GM18508 (cell line): ENCODE data around the gene SFT2D2.
"Not testable (repeated sequence)": the region's sequence is repeated elsewhere in the genome, so short reads cannot be mapped to it uniquely, and the experiment has no call there.

Experiments used
- ATAC-seq: cut with Tn5 transposase; IDR thresholded peaks from one replicate; pipeline ENCODE4 v1.9.1; 2021; ENCODE audit warnings: moderate number of reproducible peaks; ENCODE audit not compliant: insufficient read depth, unreplicated experiment

The SFT2D2 gene

DNA sequence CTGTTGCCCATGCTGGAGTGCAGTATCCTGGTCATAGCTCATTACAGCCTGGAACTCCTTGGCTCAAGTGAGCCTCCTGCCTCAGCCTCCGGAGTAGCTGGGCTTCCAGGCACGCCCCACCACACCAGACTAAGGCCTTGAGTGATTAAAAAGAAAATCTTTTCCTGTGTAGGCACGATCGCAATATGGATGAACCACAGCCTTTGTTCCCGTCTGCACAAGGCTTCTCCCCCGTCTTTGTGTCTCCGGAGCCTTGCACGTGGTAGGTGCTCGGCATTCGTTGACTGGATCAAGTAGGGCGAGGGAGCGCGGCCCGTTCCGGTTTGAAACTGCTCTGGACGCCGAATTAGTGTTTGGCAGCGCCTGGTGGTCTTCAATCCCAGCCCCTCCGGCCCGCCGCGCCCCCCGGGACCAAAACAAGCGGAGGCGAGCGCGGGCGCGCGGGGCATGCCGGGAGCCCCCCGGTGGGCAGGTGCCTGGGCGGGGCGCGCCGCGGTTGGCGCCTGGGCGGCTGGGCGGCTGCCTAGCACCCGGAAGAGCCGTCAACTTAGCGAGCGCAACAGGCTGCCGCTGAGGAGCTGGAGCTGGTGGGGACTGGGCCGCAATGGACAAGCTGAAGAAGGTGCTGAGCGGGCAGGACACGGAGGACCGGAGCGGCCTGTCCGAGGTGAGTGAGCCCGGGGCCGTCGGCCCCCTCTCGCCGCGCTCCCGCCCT, at the start of gene SFT2D2:
Gene SFT2D2, plus strand, starts transcription at position 529 of the 715 bp plus-strand sequence. Its CDS starts 76 bp downstream, at position 605.
- ATAC-seq, result peak; percentile 45

DNA sequence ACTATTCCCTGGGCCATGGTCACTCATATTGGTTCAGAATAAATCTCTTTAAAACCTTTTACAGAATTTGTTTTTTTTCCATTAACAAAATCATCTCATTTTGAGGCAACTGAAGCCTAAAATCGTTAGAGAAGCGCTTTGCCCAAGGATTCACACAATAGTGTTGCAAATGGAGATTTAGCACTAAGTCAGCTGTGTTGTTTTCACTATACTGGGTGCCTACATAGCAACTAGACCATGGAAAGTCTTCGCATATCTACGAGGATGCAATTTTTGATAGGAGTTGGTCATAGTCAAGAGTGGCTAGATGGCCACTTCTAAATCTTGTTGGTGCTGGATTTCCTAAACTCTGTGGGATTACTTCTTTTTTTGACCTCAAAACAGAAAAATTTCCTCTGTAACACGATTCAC, 47.6 kb upstream of the SFT2D2 start:
- no peak for ATAC-seq

DNA sequence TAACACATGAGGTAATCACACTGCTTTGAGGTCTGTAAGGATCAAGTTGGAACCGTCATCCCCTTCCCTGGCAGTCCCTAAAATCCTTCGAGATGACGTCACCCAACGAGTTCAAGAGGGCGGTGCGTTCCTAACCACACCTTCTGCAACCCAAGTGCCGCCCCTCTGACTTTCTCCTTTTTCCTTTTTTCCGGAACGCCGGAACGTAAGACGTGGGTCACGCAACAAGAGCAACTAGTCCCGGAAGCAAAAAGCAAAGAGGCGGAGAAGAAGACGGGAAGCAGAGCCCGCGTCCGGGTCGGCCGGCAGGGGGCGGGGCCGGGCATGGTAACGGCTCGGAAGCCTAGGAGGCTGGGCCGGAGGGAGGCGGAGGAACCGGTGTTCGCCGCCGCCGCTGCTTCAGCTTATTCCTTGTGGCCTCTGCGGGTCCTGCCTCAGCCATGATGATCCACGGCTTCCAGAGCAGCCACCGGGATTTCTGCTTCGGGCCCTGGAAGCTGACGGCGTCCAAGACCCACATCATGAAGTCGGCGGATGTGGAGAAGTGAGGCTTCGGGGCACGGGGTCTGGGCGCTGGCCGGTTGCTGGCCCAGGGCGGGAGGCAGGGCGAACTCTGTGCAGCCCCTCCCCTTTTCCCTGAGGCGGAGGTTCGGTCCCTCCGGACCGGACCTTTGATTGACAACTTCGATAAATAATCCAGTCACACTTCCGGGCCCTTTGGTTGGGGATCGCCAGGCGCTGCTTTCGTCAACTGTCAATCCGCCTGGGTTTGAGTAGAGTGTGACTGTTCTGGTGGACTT, 47.0 kb upstream of the SFT2D2 start, which contains the start of gene TIPRL:
Gene TIPRL, plus strand, starts transcription at position 325 of the 800 bp plus-strand sequence. Its CDS starts 116 bp downstream, at position 441.
- peak; percentile 54 for ATAC-seq

- ATAC-seq, result no peak
Measured at GRCh38 chr1:168179438-168180147, 46.2 kb upstream of the SFT2D2 start.

- ATAC-seq, result no peak
Measured at GRCh38 chr1:168180148-168180524, 45.7 kb upstream of the SFT2D2 start.

GRCh38 chr1:168181063-168181720, 44.6 kb upstream of the SFT2D2 start:
- not testable (repeated sequence) for ATAC-seq

DNA sequence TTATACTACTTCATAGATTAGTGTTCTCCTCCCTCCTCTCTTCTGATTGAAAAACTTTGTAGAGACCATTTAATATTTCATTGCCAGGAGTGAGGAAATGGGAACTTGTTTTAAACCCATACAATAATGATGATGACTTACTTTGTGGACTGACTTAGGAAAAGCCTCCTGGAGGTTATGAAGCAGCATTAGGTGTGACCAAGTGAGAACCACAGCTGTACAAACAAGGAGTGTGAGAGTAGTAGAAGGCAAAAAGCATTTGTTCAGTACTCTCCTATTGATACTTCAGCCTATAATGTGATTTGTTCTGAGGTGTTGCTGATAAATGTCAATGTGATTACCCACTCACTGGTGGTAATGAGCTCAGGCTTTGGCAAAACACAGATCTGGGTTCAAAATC, 38.6 kb upstream of the SFT2D2 start:
- no peak for ATAC-seq

DNA sequence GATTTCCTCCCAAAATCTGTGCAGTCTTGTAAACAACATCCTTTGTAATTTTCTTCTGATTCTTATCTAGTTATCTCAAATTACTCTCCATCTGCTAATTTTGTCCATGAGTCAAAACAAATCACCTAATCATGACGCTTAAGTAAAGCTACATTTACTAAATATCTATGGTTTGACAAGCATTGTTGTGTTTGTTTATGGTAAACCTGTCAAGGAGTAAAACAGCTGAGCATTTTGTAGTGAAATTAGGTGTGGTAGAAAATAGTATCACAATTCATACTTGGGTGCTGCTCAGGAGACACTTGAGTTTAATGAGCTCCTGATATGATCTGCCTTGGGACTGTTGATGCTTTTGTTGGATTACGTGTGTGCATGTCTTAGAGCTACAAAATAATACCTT, 35.4 kb upstream of the SFT2D2 start:
- no peak for ATAC-seq

GRCh38 chr1:168195199-168196135, 30.3 kb upstream of the SFT2D2 start:
- no peak for ATAC-seq

- no peak for ATAC-seq
Measured at GRCh38 chr1:168199056-168199455, 26.7 kb upstream of the SFT2D2 start.

DNA sequence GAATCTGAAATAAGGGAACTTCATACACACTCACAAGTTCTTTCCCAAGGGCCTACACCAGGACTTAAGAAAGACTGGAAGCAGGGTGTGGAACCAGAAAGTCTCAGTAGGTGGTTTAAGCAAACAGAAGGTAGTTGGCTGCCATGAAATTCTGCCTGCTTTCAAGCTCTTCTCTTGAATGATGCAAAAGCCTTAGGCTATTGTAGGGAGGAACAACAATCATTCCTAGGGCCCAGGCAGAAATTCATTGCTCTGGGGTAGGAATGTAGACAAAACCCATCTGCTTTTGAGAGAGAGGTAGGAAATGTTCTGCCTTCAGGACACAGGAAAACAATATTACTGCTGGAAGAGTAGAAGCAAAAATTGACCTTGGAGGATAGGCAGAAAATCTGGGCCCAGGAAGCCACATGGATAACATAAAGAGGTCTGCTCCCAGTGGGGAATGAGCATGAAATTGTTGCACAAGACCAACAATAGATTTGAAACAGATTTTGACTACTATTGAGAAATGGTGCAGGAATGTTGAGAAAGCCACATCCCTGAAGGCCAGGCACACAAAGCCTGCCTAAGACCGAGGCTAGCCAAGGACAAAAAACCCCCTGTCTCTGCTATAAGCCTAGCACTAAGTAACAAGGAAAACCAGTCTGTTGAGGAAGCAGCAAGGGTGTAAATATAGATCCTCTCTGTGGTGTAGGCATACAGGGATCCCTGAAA, 22.7 kb upstream of the SFT2D2 start:
- ATAC-seq, result no peak

DNA sequence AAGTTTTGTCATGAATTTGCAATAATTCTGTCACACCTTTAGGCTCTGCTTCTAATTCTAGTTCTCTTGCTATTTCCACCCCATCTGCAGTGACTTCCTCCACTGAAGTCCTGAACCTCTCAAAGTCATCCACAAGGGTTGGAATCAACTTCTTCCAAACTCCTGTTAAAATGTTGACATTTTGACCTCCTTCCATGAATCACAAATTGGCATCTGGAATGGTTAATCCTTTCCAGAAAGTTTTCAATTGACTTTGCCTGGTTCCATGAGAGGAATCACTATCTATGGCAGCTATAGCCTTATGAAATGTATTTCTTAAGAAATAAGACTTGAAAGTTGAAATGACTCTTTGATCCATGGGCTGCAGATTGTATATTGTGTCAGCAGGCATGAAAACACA, 19.7 kb upstream of the SFT2D2 start:
- no peak for ATAC-seq

- not testable (repeated sequence) for ATAC-seq
Measured at GRCh38 chr1:168207673-168208072, 18.1 kb upstream of the SFT2D2 start.

- no peak for ATAC-seq
Measured at GRCh38 chr1:168210312-168210711, 15.5 kb upstream of the SFT2D2 start.

- ATAC-seq, result no peak
Measured at GRCh38 chr1:168213349-168213748, 12.5 kb upstream of the SFT2D2 start.

DNA sequence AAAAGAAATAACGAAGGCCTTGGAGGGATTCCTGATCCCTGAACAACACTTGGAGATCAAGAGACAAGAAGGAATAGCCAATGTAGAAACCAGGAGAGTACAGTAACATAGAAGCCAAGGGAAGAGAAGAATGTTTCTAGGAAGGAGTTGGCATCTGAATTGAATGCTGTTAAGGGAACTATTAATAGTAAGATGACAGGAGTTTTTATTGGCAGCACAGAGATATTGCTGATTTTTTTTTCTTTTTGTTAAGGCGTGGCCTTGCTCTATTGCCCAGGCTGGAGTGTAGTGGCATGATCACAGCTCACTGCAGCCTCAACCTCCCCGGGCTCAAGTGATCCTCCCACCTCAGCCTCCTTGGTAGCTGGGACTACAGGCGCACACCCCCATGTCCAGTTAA, 9.6 kb upstream of the SFT2D2 start:
- ATAC-seq, result no peak

DNA sequence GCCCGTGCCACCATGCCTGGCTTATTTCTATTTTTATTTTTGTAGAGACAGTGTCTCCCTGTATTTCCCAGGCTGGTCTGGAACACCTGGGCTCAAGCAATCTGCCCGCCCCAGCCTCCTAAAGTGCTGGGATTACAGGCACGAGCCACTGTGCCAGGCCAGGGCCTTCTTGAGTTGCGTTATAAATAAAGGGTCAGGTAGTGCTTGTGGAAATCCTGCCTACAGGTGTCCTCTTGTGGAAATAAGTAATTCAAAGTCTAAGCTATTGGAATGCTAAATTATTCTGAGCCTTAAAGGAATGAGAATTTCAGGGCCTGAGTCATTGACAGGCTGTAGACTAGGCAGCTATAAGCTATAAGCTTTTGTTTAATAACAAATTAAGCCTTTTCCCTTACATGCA, 8.1 kb upstream of the SFT2D2 start:
- no peak for ATAC-seq

GRCh38 chr1:168218658-168219057, 7.1 kb upstream of the SFT2D2 start:
- no peak for ATAC-seq

DNA sequence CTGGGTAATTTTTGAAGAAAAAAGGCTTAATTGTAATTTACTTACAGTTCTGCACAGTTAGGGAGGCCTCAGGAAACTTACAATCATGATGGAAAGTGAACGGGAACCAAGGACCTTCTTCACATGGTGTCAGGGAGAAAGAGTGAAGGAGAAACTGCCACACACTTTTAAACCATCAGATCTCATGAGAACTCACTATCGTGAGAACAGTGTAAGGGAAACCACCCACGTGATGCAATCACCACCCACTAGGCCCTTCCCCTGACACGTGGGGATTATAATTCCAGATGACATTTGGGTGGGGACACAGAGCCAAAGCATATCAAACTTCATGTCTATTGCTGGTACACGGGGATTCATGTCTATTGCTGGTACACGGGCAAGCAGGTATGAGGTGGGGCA, 5.3 kb upstream of the SFT2D2 start:
- ATAC-seq, result no peak
